Transverse colon (tissue), 3 donors: Measurements from ENCODE around the gene PRUNE1.

Experiments
- CTCF ChIP-seq, 5 experiments: fragments of 200-600 bp in 3 of 5; fragments of 450-650 bp in 2 of 5; sonication (generic) in 3 of 5; IDR thresholded peaks; 1 replicate in 2 of 5; 2 replicates in 3 of 5; pipeline ENCODE4 v1.5.1; 2016 to 2017; ENCODE audit warnings: antibody characterized with exemption in 5 of 5, inconsistent platforms in 3 of 5, mild to moderate bottlenecking in 2 of 5, moderate library complexity in 1 of 5
- EP300 ChIP-seq: sonication (generic); formaldehyde crosslinking; IDR thresholded peaks from one replicate; pipeline ENCODE4 v1.6.1; 2017; ENCODE audit warnings: antibody characterized with exemption, low read depth
- POLR2A ChIP-seq: fragments of 450-650 bp; IDR thresholded peaks from one replicate; pipeline ENCODE4 v1.6.1; 2016; ENCODE audit warnings: antibody characterized with exemption, mild to moderate bottlenecking, moderate library complexity

- no peak for TF ChIP-seq CTCF (IDR thresholded peaks at IDR 0.05)
- TF ChIP-seq POLR2A, result no peak
- TF ChIP-seq EP300, result no peak
Observed at GRCh38 chr1:151000408-151000807, 7.8 kb upstream of the PRUNE1 start.
